Osteoblast (primary cell): Measurements from ENCODE around the gene RMC1. TPM values are rescaled to one million over a fixed set of nuclear protein-coding genes. Genes with fewer than 3 reads are reported as not detected.

Source experiments
- DNase-seq: peaks from one replicate; pipeline ENCODE4 v3.0.0; 2011; ENCODE audit warnings: low spot score, mixed read lengths; ENCODE audit not compliant: insufficient read length; ENCODE audit errors: missing footprints
- H2AFZ ChIP-seq: 2 replicates; pipeline ENCODE4 v1.6.0; 2011; ENCODE audit warnings: mild to moderate bottlenecking, low read length
- H3K27ac ChIP-seq: 2 replicates; pipeline ENCODE4 v1.5.1; 2011; ENCODE audit warnings: mild to moderate bottlenecking, low read depth, low read length, moderate library complexity
- H3K27me3 ChIP-seq: 2 replicates; pipeline ENCODE4 v1.6.0; 2012; ENCODE audit warnings: mild to moderate bottlenecking, control low read depth, inconsistent platforms, low read length, moderate library complexity; ENCODE audit not compliant: insufficient read depth
- H3K36me3 ChIP-seq: 2 replicates; pipeline ENCODE4 v1.5.1; 2011; ENCODE audit warnings: mild to moderate bottlenecking, low read length, control low read depth, moderate library complexity; ENCODE audit not compliant: insufficient read depth
- H3K4me1 ChIP-seq: 2 replicates; pipeline ENCODE4 v1.5.1; 2011; ENCODE audit warnings: mild to moderate bottlenecking, low read length, control low read depth, moderate library complexity; ENCODE audit not compliant: insufficient read depth
- H3K4me2 ChIP-seq: 2 replicates; pipeline ENCODE4 v1.6.0; 2011; ENCODE audit warnings: mild to moderate bottlenecking, low read length; ENCODE audit not compliant: insufficient read depth
- H3K4me3 ChIP-seq: fragments of 200-600 bp; sonication (generic); 3 replicates; pipeline ENCODE4 v1.5.1; 2012; ENCODE audit warnings: mild to moderate bottlenecking, low read length, inconsistent platforms; ENCODE audit not compliant: insufficient read depth
- H3K79me2 ChIP-seq: 2 replicates; pipeline ENCODE4 v1.6.0; 2012; ENCODE audit warnings: mild to moderate bottlenecking, low read length, control low read depth, inconsistent platforms; ENCODE audit not compliant: insufficient read depth
- H3K9me3 ChIP-seq: 2 replicates; pipeline ENCODE4 v1.5.1; 2011; ENCODE audit warnings: low read depth, low read length, control low read depth
- H4K20me1 ChIP-seq: 2 replicates; pipeline ENCODE4 v1.6.0; 2012; ENCODE audit warnings: mild to moderate bottlenecking, low read length, control low read depth; ENCODE audit not compliant: insufficient read depth
- CTCF ChIP-seq: IDR thresholded peaks from 2 replicates; pipeline ENCODE4 v1.5.1; 2011; ENCODE audit warnings: mild to moderate bottlenecking, low read depth, low read length, moderate library complexity; ENCODE audit errors: extremely low read depth
- total RNA-seq: library from RNA; depleted of rRNA; stranded (reverse); fragments of >200 nt; gene quantifications from 2 replicates; pipeline ENCODE4 v1.2.3, GENCODE V29; 2012

RMC1 gene
- total RNA-seq, 1 donor, result 22.8 TPM

DNA sequence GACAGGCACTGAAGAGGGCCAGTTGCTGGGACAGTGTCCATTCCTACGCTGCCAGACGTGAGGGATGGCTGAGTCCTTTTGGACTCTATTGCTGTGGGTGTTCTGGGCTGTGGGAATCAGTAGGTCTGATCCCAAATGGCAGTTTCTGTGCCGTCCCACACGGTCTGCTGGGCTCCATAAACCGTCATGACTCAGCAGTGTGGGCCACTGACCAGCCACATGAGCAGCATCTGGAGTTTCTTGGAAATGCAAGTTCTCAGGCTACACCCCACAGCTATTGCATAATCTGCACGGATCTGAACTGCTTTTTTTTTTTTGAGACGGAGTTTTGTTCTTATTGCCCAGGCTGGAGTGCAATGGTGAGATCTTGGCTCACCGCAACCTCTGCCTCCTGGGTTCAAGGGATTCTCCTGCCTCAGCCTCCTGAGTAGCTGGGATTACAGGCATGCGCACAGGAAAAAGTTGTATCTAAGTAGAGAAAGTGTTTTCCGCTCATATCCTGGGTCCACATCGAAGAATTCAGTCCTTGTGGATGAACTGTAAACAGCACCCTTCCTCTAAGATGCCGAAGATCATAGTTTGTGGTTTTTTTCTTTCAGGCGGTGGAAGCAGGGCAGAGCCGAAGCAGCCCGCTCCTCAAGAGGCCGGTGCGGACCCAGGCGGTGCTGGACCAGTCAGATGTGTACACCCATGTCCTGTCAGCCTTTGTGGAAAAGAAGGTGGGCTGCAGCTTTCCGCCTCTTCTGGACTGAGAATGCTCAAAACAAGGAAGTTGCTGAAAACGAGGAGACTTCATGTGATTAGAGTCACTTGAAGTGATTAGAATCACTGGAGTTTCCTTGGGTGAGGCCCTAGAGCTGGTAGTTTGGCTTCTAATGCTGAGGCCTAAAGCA is 25.5 kb downstream of the RMC1 start:
- no peak overlapping the region for H3K4me3 ChIP-seq
- H3K36me3 ChIP-seq, result peaks cover 80% of the 10 kb centered on the region
- H3K27me3 ChIP-seq, result no peaks in the 10 kb centered on the region
- H3K9me3 ChIP-seq, result no peaks in the 10 kb centered on the region
- H3K79me2 ChIP-seq, result no peaks in the 10 kb centered on the region
- peaks cover 29% of the 10 kb centered on the region for H3K4me1 ChIP-seq
- H4K20me1 ChIP-seq, result no peaks in the 10 kb centered on the region
- peak; percentile 81 for DNase-seq
- H3K4me2 ChIP-seq, result no peak overlapping the region
- peak overlapping the region; percentile 71 for H3K27ac ChIP-seq
- TF ChIP-seq CTCF, result no peak
- H2AFZ ChIP-seq, result no peak overlapping the region

DNA sequence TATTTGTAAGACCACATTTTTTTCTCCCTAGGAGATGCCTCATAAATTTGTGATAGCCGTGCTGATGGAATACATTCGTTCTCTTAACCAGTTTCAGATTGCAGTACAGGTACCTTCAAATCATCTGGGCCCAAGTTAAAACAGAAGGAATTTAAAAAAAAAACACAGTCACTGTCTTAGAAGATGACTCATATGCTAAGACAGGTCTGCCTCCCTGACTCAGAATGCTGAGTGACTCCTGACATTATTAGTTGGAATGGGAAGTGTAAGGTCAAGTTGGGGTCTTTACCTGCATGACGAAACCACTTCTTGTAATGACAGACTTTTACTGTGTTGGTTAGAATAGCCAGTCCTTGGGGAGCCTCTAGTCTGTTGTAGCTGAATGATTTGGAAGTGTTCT is 26.3 kb downstream of the RMC1 start:
- Histone ChIP-seq H3K79me2 (no peaks in the 10 kb centered on the region), H2AFZ (no peak overlapping the region), H4K20me1 (no peaks in the 10 kb centered on the region), H3K4me2 (no peak overlapping the region), H3K27me3 (no peaks in the 10 kb centered on the region), H3K4me1 (peaks cover 23% of the 10 kb centered on the region), H3K4me3 (no peak overlapping the region), H3K36me3 (peaks cover 81% of the 10 kb centered on the region), H3K9me3 (no peaks in the 10 kb centered on the region), H3K27ac (peak overlapping the region; percentile 71)
- peak; percentile 66 for DNase-seq
- no peak for TF ChIP-seq CTCF

GRCh38 chr18:23530195-23530594 is 26.9 kb downstream of the RMC1 start:
- Histone ChIP-seq H3K79me2 (peaks cover under 1% of the 10 kb centered on the region), H3K4me2 (no peak overlapping the region), H3K36me3 (peaks cover 85% of the 10 kb centered on the region), H3K9me3 (no peaks in the 10 kb centered on the region), H3K27ac (no peak overlapping the region), H4K20me1 (no peaks in the 10 kb centered on the region), H3K4me3 (no peak overlapping the region), H2AFZ (no peak overlapping the region), H3K4me1 (peaks cover 23% of the 10 kb centered on the region), H3K27me3 (no peaks in the 10 kb centered on the region)
- no peak for DNase-seq
- TF ChIP-seq CTCF, result no peak

- TF ChIP-seq CTCF, result no peak
These were observed 28.6 kb downstream of the RMC1 start for GRCh38 chr18:23531912-23532311.

More at GRCh38 chr18:23531912-23532311, 28.6 kb downstream of the RMC1 start:
- Histone ChIP-seq H3K36me3 (peaks cover 88% of the 10 kb centered on the region), H3K4me2 (no peak overlapping the region), H3K4me3 (no peak overlapping the region), H3K4me1 (peaks cover 23% of the 10 kb centered on the region), H2AFZ (no peak overlapping the region), H4K20me1 (no peaks in the 10 kb centered on the region), H3K27me3 (no peaks in the 10 kb centered on the region), H3K27ac (no peak overlapping the region), H3K9me3 (no peaks in the 10 kb centered on the region), H3K79me2 (peaks cover 3% of the 10 kb centered on the region)
- DNase-seq, result no peak
